HG02623 (cell line): ENCODE results near the gene SCARB1.
"Not testable (repeated sequence)": the region's sequence is repeated elsewhere in the genome, so short reads cannot be mapped to it uniquely, and the experiment has no call there.

Source experiments
- ATAC-seq: cut with Tn5 transposase; IDR thresholded peaks from one replicate; pipeline ENCODE4 v1.9.1; 2021; ENCODE audit warnings: moderate library complexity; ENCODE audit not compliant: unreplicated experiment

Gene SCARB1, protein sequence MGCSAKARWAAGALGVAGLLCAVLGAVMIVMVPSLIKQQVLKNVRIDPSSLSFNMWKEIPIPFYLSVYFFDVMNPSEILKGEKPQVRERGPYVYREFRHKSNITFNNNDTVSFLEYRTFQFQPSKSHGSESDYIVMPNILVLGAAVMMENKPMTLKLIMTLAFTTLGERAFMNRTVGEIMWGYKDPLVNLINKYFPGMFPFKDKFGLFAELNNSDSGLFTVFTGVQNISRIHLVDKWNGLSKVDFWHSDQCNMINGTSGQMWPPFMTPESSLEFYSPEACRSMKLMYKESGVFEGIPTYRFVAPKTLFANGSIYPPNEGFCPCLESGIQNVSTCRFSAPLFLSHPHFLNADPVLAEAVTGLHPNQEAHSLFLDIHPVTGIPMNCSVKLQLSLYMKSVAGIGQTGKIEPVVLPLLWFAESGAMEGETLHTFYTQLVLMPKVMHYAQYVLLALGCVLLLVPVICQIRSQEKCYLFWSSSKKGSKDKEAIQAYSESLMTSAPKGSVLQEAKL

DNA sequence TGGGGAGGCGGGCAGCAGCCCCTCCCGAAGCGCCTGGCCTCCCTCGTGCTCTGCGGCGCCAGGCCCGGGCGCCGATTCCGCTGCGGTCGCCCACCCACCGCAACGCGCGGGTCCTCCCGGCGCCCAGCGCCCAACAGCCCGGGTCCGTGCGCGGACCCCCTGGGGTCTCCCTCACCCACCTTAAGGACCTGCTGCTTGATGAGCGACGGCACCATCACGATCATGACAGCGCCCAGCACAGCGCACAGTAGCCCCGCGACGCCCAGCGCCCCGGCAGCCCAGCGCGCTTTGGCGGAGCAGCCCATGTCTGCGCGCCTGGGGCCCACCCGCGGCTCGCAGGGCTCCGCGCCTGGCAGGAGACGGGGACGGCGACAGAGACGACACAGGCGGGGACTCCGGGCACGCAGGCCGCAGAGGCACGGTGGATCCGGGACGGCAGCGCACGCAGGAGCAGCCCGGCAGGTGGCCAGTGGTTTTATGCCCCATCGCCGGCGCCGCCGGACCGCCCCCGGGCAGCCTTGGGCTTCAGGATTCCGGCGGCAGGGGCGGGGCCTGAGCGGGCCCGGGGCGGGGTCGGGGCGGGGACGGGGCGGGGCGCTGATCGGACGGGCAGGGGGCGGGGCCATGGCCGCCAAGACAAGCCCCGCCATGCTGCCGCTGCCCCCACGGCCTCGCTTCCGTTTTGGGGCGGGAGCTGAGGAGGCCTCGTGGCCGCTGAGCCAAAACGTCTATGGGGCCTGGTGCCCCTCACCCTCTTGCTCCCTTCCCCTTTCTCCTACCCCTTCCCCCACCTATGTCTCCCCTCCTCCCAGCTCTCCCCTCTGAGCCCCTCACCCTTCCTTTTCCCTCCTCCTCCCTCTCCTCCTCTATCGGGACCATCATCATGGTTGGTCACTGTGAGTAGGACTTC, at the start of gene SCARB1:
Gene SCARB1 (minus strand): TSS at position 449 of the 910 bp plus-strand sequence. CDS start 144 bp downstream, at position 305.
- peak; percentile 53 for ATAC-seq

DNA sequence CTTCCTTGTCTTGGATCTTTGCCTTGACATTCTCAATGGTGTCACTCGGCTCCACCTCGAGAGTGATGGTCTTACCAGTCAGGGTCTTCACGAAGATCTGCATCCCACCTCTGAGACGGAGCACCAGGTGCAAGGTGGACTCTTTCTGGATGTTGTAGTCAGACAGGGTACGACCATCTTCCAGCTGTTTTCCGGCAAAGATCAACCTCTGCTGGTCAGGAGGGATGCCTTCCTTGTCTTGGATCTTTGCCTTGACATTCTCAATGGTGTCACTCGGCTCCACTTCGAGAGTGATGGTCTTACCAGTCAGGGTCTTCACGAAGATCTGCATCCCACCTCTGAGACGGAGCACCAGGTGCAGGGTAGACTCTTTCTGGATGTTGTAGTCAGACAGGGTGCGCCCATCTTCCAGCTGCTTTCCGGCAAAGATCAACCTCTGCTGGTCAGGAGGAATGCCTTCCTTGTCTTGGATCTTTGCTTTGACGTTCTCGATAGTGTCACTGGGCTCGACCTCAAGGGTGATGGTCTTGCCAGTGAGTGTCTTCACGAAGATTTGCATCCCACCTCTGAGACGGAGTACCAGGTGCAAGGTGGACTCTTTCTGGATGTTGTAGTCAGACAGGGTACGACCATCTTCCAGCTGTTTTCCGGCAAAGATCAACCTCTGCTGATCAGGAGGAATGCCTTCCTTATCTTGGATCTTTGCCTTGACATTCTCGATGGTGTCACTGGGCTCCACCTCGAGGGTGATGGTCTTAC, 49.0 kb upstream of the SCARB1 start:
- ATAC-seq: not testable (repeated sequence)

DNA sequence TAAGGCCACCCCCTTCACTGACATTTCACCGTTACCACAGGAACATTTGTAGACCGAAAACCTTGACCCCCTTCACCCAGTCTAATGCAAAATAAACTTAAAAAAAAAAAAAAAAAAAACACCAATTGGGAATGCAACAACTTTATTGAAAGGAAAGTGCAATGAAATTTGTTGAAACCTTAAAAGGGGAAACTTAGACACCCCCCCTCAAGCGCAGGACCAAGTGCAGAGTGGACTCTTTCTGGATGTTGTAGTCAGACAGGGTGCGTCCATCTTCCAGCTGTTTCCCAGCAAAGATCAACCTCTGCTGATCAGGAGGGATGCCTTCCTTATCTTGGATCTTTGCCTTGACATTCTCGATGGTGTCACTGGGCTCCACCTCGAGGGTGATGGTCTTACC, 47.9 kb upstream of the SCARB1 start:
- not testable (repeated sequence) for ATAC-seq

DNA sequence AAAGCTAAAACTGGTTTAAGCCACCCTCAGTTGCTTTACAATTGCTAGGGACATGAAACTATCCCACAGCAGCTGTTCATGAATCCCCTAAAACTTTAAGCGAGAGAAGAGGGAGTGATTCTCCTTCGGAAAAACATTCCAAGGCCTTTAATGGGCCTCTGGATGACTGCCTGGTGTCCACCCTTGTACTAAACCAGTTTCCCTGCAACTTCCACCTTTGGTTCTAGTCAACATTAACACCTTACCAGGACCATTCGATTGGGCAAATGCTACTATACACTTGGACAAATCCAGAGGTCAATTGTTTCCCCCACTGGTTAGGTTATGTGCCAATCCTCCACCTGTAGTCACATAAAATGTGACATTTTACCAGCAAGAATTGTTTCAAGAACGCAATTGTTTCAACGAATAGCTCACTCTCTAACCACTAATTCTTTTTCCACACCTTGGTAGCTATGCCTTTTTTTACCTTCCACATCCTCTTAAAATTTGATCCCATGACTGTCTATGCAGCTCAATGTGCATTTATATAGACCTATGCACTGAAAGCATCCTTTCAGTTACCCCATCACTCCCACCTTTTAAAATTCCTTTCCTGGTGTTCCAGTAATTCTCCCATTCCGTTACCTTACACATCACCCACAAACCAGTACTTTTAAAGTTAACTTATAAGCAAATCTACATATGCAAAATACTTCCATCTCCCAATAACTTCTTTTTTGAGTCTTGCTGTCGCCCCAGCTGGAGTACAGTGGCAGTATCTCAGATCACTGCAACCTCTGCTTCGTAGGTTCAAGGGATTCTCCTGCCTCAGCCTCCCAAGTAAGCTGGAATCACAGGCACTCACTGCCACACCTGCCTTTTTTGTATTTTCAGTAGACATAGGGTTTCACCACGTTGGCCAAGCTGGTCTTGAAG, 47.2 kb upstream of the SCARB1 start:
- no peak for ATAC-seq

DNA sequence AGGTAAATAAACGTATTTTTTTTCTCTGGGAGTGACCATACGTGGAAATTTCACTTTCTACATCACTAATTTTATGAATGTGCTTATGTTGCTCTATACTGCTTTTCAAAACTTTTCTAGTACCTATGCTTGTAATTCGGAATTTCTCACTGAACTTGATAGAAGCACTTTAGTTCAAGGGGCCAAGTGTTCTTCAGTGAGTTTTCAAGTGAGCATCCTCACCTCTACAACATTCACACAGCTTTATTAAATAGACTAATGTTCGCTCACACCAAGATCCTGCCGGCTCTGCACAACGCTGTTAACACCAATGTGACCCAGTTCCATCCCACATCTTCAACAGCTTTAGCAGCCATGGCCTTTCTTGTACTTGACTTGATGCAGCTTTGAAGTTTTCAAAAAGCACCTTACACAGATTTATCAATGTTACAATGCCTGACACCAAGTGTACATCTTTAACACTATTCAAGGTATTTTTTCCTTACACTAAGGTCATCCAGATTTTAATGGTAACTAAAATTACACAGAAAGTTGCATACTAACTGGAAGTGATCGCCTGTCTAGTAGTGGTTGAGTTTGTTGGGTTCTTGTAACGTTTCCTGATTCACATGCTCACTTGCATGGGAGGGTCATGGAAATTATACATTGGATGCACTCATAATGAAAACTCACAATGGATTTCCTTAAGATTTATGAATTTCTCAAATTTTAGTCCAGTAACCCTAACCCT, 46.3 kb upstream of the SCARB1 start:
- ATAC-seq: no peak

DNA sequence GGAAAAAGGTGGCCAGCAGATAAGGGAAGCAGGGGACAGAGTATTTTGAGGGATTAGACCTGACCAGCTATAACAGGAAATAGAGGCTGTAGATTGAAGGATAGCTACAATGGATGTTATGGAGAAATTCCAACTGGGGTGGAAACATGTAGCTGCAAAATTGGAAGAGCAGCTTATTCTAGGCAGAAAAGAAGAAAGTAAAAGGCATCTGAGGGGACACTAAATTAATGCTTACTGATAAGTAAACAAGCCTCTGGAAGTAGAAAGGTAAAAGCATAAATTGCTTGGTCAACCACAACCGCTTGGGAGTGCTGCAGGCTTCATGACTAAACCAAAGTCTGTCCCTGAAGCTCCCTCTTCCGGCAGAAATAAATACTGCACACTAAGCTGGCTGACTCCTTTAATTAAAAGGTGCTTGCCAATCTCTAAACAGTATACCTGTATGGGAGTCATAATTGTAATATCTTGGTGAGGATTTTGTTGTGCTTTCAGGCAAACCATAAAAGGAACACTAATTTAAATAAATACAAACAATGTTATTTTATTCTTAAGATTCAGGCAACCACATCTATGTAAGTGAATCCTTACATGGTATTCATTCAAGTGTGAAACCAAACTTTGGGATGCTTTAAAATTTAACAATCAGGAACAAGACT, 43.1 kb upstream of the SCARB1 start:
- peak; percentile 41 for ATAC-seq

DNA sequence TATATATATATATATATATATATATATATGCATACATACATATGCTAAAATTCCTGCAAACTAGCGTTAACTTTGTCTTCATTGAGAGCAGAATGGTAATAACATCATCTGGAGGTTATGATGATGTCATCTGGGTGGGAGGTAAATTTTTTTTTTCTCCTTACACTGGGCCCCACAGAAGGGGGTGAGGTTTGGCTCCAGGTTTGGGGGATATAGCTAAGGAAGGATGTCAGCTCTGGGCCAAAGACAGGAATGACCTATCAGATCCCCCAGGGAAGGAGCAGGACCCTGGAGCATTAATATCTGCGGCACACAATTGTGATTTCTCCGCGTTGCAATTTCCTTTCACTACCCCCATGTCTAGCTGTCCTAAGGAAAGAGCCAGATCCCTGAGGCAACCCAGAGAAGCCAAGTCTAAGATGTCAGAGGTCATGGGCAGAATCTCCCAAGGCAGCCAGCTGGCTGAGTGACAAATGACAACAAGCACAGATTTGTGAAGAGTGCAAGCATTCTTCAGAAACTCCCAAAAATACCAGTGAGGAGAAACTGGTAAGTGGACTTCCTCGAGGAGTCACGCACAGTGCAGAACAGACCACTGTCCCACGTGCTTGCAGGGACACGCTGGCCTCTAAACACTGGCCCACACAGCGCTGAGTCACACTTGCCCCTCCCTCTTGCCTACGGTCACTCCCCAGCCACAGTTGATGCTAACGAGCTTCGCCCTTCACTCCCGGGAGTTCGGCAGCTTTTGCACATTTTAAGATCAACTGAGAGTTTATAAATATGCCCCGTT, 40.8 kb upstream of the SCARB1 start:
- ATAC-seq: no peak

DNA sequence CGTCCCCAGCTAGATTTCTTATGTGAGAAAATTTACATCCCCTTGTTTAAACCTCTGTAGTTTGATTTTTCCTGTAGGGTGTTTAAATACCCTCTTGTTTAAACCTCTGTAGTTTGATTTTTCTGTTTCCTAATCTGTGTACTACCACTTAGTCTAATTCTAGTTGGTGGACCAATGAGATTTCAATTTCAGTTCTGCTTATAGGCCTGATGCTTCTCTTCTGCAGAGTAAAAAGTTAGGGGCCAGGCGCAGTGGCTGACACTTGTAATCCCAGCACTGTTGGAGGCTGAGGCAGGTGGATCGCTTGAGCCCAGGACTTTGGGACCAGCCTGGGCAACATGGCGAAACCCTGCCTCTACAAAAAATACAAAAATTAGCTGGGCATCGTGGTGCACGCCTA, 39.3 kb upstream of the SCARB1 start:
- no peak for ATAC-seq

DNA sequence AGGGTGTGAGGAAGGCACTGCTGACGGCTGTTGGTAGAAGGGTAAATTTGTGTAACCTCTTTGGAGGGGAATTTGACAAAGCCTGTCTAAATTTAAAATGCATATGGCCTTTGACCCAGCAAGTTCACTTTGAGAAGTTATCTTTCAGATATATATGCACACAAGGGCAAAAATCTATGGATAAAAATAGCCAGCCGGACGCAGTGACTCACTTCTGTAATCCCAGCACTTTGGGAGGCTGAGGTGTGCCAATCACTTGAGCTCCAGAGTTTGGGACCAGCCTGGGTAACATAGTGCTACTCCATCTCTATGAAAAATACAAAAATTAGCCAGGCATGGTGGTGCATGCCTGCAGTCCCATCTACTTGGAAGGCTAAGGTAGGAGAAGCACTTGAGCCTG, 37.3 kb upstream of the SCARB1 start:
- ATAC-seq: no peak

DNA sequence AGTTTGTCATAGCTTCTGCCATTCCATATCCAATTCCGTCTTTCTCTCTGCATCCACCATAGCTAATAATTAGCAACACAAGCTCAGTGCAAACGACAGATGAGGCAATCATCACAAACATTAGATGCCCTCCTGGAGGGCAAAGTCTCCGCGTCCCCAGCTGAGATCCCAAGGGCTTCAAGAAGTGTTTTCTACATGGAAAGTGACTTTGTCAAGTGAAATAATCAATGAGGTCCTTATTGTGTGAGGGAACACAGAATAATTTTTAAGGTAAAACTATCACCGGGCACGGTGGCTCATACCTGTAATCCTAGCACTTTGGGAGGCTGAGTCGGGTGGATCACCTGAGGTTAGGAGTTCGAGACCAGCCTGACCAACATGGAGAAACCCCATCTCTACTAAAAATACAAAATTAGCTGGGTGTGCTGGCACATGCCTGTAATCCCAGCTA, 36.7 kb upstream of the SCARB1 start:
- ATAC-seq: not testable (repeated sequence)

DNA sequence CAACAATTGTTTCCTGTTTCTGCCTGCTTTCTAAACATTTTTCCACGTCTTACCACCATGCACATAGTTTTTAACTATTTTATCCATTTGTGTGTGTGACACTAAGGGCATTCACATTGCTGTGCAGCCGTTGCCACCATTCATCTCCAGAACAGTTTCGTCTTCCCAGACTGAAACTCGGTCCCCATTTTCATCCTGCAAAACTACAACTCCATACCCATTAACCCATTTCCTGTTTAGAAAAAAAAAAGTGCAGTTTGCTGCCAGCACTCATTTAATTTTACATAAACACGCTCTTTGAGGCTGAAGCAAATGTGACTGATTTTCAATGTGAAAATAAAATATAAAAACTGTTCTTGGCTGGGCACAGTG, 35.2 kb upstream of the SCARB1 start:
- ATAC-seq: no peak

DNA sequence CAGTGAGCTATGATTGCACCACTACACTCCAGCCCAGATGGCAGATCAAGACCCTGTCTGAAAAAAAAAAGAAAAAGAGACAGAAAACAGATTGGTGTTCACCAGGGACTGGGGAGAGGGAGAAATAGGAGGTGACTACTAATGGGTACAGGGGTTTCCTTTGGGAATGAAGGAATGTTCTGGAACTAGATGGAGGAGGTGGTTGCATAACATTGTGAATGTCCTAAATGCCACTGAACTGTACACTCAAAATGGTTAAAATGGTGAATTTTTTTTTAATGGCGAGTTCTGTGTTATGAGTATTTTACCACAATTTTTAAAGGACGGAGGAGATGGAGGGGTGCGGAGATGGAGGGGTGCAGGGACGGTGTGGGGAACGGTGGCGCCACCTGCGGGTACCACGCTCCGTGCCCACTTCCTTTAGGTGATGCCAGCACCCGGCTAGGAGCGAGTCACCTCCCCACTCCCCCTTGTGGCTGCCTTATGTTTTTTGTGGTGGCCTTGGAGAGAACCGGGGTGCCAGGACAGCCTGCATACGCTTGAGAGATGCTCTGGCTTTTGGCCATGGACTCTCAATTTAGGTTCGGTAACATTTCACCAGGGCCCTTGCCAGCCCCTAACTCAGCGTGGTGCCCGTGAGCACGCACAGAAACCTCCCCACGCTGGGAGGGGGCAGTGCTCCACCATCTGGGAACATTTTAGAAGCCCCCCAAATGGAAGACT, 34.7 kb upstream of the SCARB1 start:
- peak; percentile 36 for ATAC-seq

DNA sequence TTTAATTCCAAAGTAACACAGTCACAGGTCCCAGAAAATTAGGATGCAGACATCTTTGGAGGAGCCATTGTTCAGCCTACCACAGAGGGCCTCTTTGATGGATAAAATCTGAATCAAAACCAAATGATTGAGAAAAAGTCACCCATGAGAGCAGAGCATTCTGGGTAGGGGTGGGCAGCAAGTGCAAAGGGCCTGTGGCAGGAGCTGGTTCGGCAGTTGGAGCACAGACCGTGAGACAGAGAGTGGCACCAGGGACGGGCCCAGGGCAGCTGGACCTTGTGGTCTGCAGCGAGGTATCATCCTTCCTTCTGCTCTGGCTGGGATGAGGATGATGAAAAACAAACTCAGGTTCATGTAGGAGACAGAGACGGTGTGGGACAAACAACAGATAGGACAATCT, 32.8 kb upstream of the SCARB1 start:
- ATAC-seq: no peak

DNA sequence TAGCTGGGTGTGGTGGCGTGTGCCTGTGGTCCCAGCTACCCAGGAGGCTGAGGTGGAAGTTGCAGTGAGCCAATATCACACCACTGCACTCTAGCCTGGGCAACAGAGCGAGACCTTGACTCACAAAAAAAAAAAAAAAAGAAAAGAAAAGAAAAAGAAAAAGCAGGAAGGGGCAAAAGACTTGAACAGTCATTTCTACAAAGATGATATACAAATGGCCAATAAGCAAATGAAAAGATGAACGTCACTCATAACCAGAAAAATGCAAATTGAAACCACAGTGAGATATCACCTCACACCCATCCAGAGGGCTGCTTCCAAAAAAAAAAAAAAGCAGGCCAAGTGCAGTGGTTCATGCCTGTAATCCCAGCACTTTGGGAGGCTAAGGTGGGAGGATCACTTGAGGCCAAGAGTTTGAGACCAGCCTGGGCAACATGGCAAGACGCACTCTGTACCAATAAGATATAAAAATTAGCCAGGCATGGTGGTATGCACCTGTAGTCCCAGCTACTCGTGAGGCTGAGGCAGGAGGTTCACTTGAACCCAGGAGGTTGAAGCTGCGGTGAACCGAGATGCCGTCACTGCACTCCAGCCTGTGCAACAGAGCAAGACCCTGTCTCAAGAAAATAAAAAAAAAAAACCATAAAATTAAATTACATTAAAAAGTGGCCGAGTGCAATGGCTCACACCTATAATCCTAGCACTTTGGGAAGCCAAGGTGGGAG, 30.3 kb upstream of the SCARB1 start:
- ATAC-seq: no peak

DNA sequence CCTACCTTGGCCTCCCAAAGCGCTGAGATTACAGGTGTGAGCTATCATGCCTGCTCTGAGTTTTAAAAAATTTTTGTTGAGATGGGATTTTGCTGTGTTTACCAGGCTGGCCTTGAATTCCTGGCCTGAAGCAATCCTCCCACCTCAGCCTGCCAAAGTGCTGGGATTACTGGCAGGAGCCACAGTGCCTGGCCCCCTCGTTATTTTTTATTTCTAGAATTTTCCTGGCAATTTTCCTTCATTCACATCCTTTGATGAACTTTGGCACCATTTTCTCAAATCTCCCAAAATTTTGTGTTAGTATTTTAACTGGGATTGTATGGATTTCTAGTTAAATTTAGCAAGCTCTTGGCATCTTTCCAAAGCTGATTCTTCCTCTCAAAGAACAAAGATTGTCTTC, 24.6 kb upstream of the SCARB1 start:
- ATAC-seq: no peak

DNA sequence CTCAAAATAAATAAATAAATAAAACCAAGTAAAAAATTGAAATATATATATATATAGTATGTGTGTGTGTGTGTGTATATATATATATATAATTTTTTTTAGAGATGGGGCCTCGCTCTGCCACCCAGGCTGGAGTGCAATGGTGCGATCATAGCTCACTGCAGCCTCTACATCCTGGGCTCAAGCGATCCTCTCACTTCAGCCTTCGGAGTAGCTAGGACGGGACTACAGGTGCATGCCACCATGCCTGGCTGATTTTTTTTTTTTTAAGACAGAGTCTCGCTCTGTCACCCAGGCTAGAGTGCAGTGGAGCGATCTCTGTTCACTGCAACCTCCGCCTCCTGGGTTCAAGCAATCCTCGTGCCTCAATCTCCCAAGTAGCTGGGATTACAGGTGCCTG, 24.1 kb upstream of the SCARB1 start:
- ATAC-seq: not testable (repeated sequence)
